HG02840 (cell line): ENCODE data around the gene DSC3.
"Not testable (repeated sequence)": the region's sequence is repeated elsewhere in the genome, so short reads cannot be mapped to it uniquely, and the experiment has no call there.

ENCODE experiments used
- ATAC-seq: cut with Tn5 transposase; IDR thresholded peaks from one replicate; pipeline ENCODE4 v1.9.1; 2021; ENCODE audit warnings: mild to moderate bottlenecking, moderate library complexity, moderate number of reproducible peaks; ENCODE audit not compliant: unreplicated experiment, low FRiP score

Gene DSC3

GRCh38 chr18:30982285-30982992, 60.1 kb downstream of the DSC3 start:
- ATAC-seq, result no peak

DNA sequence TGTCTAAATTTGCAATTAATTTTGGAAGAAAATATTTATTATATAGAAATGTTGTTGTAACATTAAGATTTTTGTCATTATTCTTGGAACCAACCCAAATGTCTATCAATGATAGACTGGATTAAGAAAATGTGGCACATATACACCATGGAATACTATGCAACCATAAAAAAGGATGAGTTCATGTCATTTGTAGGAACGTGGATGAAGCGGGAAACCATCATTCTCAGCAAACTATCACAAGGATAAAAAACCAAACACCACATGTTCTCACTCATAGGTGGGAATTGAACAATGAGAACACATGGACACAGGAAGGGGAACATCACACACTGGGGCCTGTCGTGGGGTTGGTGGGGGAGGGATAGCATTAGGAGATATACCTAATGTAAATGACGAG, 64.5 kb downstream of the DSC3 start:
- not testable (repeated sequence) for ATAC-seq

- ATAC-seq, result peak; percentile 60
These were observed 71.1 kb downstream of the DSC3 start for GRCh38 chr18:30971338-30971956.

DNA sequence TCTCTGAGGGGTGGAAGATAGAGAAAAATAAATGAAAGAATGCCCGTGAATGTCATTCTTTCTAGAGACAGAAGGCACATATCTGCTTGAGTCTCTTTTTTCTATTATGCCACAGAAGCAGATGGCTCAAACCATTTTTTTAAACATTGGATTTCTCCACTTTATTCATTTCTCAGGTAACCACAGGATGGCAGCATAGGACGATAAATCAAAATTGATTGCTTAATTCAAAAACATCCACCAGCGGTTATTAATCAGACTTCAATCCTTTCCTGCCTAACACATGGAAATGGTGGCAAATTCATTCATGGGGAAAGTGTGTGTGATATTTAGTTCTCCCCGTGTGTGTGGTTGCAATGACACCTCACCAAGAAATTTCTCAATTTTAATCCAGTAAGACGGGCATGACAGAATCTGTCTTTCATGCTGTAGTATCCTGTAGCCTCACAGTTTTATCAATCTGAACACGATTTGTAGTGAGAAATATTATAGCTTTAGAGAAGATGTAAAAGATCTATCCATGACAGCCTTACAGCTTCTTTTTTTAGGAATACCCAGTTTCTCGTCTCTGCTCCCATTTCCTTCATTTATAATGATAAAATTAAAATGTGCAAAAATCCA, 72.2 kb downstream of the DSC3 start:
- no peak for ATAC-seq

GRCh38 chr18:30969670-30970170, 72.8 kb downstream of the DSC3 start:
- ATAC-seq, result no peak

DNA sequence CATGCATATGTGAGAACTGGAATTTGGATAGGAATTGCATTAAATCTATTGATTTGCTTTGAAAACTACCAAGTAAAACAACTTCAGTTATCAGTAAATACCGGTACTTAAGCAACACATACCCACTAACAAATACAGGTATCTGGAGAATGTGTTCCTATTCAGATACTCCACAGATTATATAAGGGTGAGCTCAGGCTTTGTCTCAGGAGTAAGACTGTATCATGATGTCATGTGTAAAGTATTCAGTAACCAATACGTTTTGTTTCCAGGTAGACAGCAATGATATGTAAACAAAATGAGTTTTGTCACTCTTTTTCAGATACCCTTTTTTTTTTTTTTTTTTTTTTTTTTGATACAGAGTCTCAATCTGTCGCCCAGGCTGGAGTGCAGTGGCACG, 74.8 kb downstream of the DSC3 start:
- no peak for ATAC-seq

GRCh38 chr18:30965237-30965636, 77.3 kb downstream of the DSC3 start:
- no peak for ATAC-seq

DNA sequence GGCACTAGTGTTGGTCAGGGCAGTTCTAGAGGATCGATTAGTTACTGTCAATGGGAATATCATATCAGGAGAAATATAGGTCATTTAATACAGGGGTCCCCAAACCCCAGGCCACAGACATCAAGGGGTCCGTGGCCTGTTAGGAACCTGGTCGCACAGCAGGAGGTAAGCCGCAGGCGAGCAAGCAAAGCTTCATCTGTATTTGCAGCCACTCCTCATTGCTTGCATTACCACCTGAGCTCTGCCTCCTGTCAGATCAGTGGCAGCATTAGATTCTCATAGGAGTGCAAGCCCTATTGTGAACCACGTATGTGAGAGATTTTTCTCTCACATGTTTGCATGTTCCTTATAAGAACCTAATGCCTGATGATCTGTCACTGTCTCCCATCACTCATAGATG, 81.9 kb downstream of the DSC3 start:
- no peak for ATAC-seq

GRCh38 chr18:30957066-30957465, 85.5 kb downstream of the DSC3 start:
- ATAC-seq, result no peak

DNA sequence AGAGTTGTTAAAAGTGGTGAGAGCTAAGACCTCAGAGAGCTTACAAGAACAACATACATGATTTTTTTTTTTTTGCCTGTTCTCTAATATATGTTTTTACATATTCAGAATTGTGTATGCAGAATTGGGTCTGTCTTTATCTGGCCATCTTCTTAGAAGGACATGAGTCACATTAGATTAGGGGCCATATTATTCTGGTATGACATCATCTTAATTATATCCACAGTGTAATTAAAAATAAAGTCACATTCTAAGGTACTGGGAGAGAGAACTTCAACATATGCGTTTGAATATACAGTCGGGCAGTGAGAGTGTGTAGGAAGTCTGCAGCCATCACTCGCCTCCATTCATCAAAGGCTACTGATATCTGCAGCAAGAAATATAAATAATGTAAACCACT, 88.3 kb downstream of the DSC3 start:
- ATAC-seq, result no peak

DNA sequence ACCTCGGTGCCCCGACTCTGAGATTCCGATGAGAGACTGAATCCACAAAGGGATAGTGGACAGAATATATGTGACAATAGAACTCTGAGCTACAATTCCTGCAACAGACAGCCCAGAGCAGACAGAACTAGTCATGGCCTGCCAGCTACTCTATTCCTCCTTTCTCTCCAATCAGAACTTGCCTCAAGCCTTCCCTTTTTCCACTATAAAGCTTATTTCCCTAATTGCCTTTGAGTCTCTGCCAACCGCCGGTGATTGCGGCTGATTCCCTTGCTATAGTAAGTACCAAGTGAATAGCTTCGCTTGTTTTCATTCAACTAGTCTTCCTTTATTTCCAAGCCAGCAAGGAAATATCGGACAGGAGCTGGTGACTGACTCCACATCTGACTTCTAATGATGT, 96.8 kb downstream of the DSC3 start:
- ATAC-seq, result no peak

- ATAC-seq, result no peak
These were observed 97.6 kb downstream of the DSC3 start for GRCh38 chr18:30944773-30945417.

- ATAC-seq, result no peak
These were observed 101.5 kb downstream of the DSC3 start for GRCh38 chr18:30940952-30941539.
